ENCODE data around the gene INCENP.

INCENP gene

DNA sequence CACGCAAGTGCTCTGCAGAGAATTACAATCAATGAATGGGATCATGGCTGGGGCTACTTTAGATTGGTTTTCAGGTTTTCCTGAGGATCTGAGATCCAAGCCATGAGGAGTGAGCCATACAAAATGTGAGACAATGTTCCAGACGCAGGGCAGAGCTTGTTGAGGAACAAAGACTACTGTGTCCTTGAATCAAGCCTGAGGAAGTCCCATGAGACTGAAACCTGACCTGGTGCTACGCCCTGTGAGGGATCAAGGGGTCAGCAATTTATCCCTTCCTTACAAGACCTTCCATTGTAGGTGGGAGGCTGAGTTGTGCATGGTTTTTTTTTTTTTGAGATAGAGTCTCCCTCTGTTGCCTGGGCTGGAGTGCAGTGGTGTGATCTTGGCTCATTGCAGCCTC is 2.1 kb downstream of the INCENP start:
- Histone ChIP-seq H3F3A (ENCODE audit: insufficient read depth) (0 out of 2 replicates have a peak, but pooled peaks cover 3% of the 10 kb centered on the region), H3K79me2 (ENCODE audit: insufficient read depth, low read length) (peaks cover 71% of the 10 kb centered on the region), H3K36me3 (ENCODE audit: low read length) (peaks cover 3% of the 10 kb centered on the region; the same call in 1 of the 2 replicates), H3K27me3 (ENCODE audit: low read length) (no peaks in the 10 kb centered on the region), H3K9ac (ENCODE audit: low read length) (peak overlapping the region; percentile 94), H3K9me3 (ENCODE audit: insufficient read depth, low read length) (no peaks in the 10 kb centered on the region), H4K20me1 (ENCODE audit: low read depth, low read length) (peaks cover 3% of the 10 kb centered on the region; the same call in 1 of the 2 replicates), H3K4me3 (ENCODE audit: insufficient read depth, low read length, poor library complexity, severe bottlenecking) (no peak overlapping the region), H2AFZ (ENCODE audit: low read depth, low read length, severe bottlenecking) (no peak overlapping the region), H3K4me2 (ENCODE audit: low read depth, low read length, poor library complexity, severe bottlenecking) (peak overlapping the region; percentile 77), H3K27ac (ENCODE audit: low read depth, low read length) (no peak overlapping the region), H3K9me2 (replicated peaks; ENCODE audit: insufficient read depth, low read length) (no peaks in the 10 kb centered on the region)
- TF ChIP-seq, protein P1, sequence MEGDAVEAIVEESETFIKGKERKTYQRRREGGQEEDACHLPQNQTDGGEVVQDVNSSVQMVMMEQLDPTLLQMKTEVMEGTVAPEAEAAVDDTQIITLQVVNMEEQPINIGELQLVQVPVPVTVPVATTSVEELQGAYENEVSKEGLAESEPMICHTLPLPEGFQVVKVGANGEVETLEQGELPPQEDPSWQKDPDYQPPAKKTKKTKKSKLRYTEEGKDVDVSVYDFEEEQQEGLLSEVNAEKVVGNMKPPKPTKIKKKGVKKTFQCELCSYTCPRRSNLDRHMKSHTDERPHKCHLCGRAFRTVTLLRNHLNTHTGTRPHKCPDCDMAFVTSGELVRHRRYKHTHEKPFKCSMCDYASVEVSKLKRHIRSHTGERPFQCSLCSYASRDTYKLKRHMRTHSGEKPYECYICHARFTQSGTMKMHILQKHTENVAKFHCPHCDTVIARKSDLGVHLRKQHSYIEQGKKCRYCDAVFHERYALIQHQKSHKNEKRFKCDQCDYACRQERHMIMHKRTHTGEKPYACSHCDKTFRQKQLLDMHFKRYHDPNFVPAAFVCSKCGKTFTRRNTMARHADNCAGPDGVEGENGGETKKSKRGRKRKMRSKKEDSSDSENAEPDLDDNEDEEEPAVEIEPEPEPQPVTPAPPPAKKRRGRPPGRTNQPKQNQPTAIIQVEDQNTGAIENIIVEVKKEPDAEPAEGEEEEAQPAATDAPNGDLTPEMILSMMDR (IDR thresholded peaks at IDR 0.05; ENCODE audit: insufficient read depth, low read length, poor library complexity, severe bottlenecking): no peak
- TF ChIP-seq EZH2phosphoT487 (conservative IDR thresholded peaks at IDR 0.05; ENCODE audit: low read length): no peak

GRCh38 chr11:62127426-62127825 is 3.6 kb downstream of the INCENP start:
- Histone ChIP-seq H3K36me3 (ENCODE audit: low read length) (peaks cover 3% of the 10 kb centered on the region; the same call in 1 of the 2 replicates), H3K4me2 (ENCODE audit: low read depth, low read length, poor library complexity, severe bottlenecking) (no peak overlapping the region), H3K9me2 (replicated peaks; ENCODE audit: insufficient read depth, low read length) (no peaks in the 10 kb centered on the region), H3K9me3 (ENCODE audit: insufficient read depth, low read length) (no peaks in the 10 kb centered on the region), H3K27me3 (ENCODE audit: low read length) (no peaks in the 10 kb centered on the region), H4K20me1 (ENCODE audit: low read depth, low read length) (peaks cover 3% of the 10 kb centered on the region; the same call in 1 of the 2 replicates), H3K27ac (ENCODE audit: low read depth, low read length) (no peak overlapping the region), H2AFZ (ENCODE audit: low read depth, low read length, severe bottlenecking) (no peak overlapping the region), H3K79me2 (ENCODE audit: insufficient read depth, low read length) (peaks cover 86% of the 10 kb centered on the region), H3F3A (ENCODE audit: insufficient read depth) (no peaks in the 10 kb centered on the region), H3K9ac (ENCODE audit: low read length) (no peak overlapping the region), H3K4me3 (ENCODE audit: insufficient read depth, low read length, poor library complexity, severe bottlenecking) (no peak overlapping the region)
- TF ChIP-seq, protein P1 (IDR thresholded peaks at IDR 0.05; ENCODE audit: insufficient read depth, low read length, poor library complexity, severe bottlenecking): no peak
- no peak for TF ChIP-seq EZH2phosphoT487 (conservative IDR thresholded peaks at IDR 0.05; ENCODE audit: low read length)

DNA sequence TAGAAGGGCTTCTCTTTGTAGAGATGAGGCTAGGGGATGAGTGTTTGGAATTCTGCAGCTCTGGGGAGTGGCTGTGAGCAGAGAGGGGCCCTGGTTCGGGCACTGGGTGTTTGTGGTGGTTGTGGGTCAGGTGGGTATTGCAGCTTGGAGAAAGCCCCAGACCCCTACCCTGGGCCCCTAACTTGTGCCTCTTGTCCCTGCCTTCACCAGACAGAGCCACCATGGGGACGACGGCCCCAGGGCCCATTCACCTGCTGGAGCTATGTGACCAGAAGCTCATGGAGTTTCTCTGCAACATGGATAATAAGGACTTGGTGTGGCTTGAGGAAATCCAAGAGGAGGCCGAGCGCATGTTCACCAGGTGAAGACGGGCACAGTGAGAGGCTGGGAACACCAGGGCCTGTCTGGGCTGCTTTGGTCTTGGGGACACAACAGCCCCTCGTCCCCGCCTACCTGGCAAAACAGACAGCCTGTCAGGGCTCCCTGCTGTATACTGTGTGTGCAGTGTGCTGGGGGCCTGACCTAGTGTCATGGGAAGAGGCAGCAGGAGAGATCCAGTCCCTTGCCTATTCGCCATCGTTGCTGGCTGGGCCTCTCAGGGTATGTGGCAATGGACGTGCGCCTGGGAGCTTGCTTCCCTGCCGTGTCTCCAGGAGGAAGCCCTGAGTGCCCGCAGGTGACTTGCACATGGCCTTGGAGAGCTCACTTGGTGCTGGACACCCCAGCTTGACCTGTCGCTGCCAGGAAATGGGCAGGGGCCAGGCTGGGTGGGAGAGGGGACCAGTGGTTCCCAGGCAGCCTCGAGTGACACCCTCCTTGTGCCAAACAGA is 4.3 kb downstream of the INCENP start:
- Histone ChIP-seq H3K9me3 (ENCODE audit: insufficient read depth, low read length) (no peaks in the 10 kb centered on the region), H3K36me3 (ENCODE audit: low read length) (peaks cover 3% of the 10 kb centered on the region; the same call in 1 of the 2 replicates), H2AFZ (ENCODE audit: low read depth, low read length, severe bottlenecking) (no peak overlapping the region), H3K79me2 (ENCODE audit: insufficient read depth, low read length) (peaks cover 93% of the 10 kb centered on the region), H3K27me3 (ENCODE audit: low read length) (no peaks in the 10 kb centered on the region), H3K9ac (ENCODE audit: low read length) (no peak overlapping the region), H4K20me1 (ENCODE audit: low read depth, low read length) (peaks cover 3% of the 10 kb centered on the region; the same call in 1 of the 2 replicates), H3K4me3 (ENCODE audit: insufficient read depth, low read length, poor library complexity, severe bottlenecking) (no peak overlapping the region), H3K4me2 (ENCODE audit: low read depth, low read length, poor library complexity, severe bottlenecking) (no peak overlapping the region), H3F3A (ENCODE audit: insufficient read depth) (no peaks in the 10 kb centered on the region), H3K27ac (ENCODE audit: low read depth, low read length) (no peak overlapping the region), H3K9me2 (replicated peaks; ENCODE audit: insufficient read depth, low read length) (no peaks in the 10 kb centered on the region)
- TF ChIP-seq EZH2phosphoT487 (conservative IDR thresholded peaks at IDR 0.05; ENCODE audit: low read length): no peak
- TF ChIP-seq, protein P1 (IDR thresholded peaks at IDR 0.05; ENCODE audit: insufficient read depth, low read length, poor library complexity, severe bottlenecking): no peak
